MM.1S (cell line): ENCODE results near the gene C10orf105.

ENCODE experiments used
- DNase-seq: peaks from one replicate; pipeline ENCODE4 v3.0.0-alpha.2; 2015
- H2AFZ ChIP-seq: fragments of 300-600 bp; sonication (generic); 2 replicates; pipeline ENCODE4 v1.6.0; 2016; ENCODE audit warnings: antibody characterized with exemption, low read length
- H3F3A ChIP-seq: fragments of 300-600 bp; sonication (generic); 2 replicates; pipeline ENCODE4 v1.6.1; 2016; ENCODE audit warnings: mild to moderate bottlenecking, antibody characterized with exemption, low read length, moderate library complexity, mixed read lengths; ENCODE audit not compliant: insufficient read depth
- H3K27ac ChIP-seq: fragments of 300-600 bp; sonication (generic); 2 replicates; pipeline ENCODE4 v1.5.1; 2016; ENCODE audit warnings: mild to moderate bottlenecking, low read length
- H3K27me3 ChIP-seq: fragments of 300-600 bp; sonication (generic); replicated peaks from 2 replicates; pipeline ENCODE4 v1.6.0; 2016; ENCODE audit warnings: low read length; ENCODE audit not compliant: insufficient read depth
- H3K36me3 ChIP-seq: fragments of 300-600 bp; sonication (generic); replicated peaks from 2 replicates; pipeline ENCODE4 v1.6.1; 2016; ENCODE audit warnings: mild to moderate bottlenecking, low read length, mixed read lengths; ENCODE audit not compliant: insufficient read depth
- H3K4me1 ChIP-seq: fragments of 300-600 bp; sonication (generic); 2 replicates; pipeline ENCODE4 v1.6.1; 2016; ENCODE audit warnings: low read length, mixed read lengths
- H3K4me2 ChIP-seq: fragments of 300-600 bp; sonication (generic); 2 replicates; pipeline ENCODE4 v1.6.0; 2016; ENCODE audit warnings: low read depth, low read length
- H3K4me3 ChIP-seq: fragments of 300-600 bp; sonication (generic); 2 replicates; pipeline ENCODE4 v1.5.1; 2016; ENCODE audit warnings: low read length, mixed read lengths
- H3K79me2 ChIP-seq: fragments of 300-600 bp; sonication (generic); 2 replicates; pipeline ENCODE4 v1.6.1; 2016; ENCODE audit warnings: mixed run types, low read length, mixed read lengths
- H3K9ac ChIP-seq: fragments of 300-600 bp; sonication (generic); 2 replicates; pipeline ENCODE4 v1.6.1; 2016; ENCODE audit warnings: low read length, mixed read lengths
- H3K9me2 ChIP-seq: fragments of 300-600 bp; sonication (generic); replicated peaks from 2 replicates; pipeline ENCODE4 v1.6.1; 2016; ENCODE audit warnings: mild to moderate bottlenecking, low read length, mixed read lengths; ENCODE audit not compliant: insufficient read depth
- H3K9me3 ChIP-seq: fragments of 300-600 bp; sonication (generic); replicated peaks from 2 replicates; pipeline ENCODE4 v1.6.1; 2016; ENCODE audit warnings: mild to moderate bottlenecking, low read length, mixed read lengths; ENCODE audit not compliant: insufficient read depth
- H4K20me1 ChIP-seq: fragments of 300-600 bp; sonication (generic); 2 replicates; pipeline ENCODE4 v1.6.1; 2016; ENCODE audit warnings: mild to moderate bottlenecking, low read length, moderate library complexity, mixed read lengths; ENCODE audit not compliant: insufficient read depth
- CTCF ChIP-seq: fragments of 300-600 bp; sonication (generic); IDR thresholded peaks from 2 replicates; pipeline ENCODE4 v1.5.1; 2016; ENCODE audit warnings: antibody characterized with exemption, low read length, mixed read lengths
- EZH2 ChIP-seq: fragments of 300-600 bp; sonication (generic); optimal IDR thresholded peaks from 2 replicates; pipeline ENCODE3; 2017; ENCODE audit warnings: low read depth, mild to moderate bottlenecking, antibody characterized with exemption, low read length, mixed read lengths
- EZH2phosphoT487 ChIP-seq: fragments of 300-600 bp; sonication (generic); IDR thresholded peaks from 2 replicates; pipeline ENCODE4 v1.6.1; 2018; ENCODE audit warnings: antibody characterized with exemption, low read length

The C10orf105 gene

GRCh38 chr10:71726580-71727104 lies 7.1 kb upstream of the C10orf105 start:
- DNase-seq = no peak
- Histone ChIP-seq H3K9ac (no peak overlapping the region), H3K36me3 (no peaks in the 10 kb centered on the region), H3K79me2 (no peaks in the 10 kb centered on the region), H3K9me2 (no peaks in the 10 kb centered on the region), H3K4me2 (0 out of 2 replicates have a peak overlapping the region, but pooled peaks have one; percentile 74), H4K20me1 (no peaks in the 10 kb centered on the region), H3F3A (peaks cover 23% of the 10 kb centered on the region), H3K27me3 (no peaks in the 10 kb centered on the region), H3K4me3 (no peak overlapping the region), H2AFZ (peak overlapping the region; percentile 85), H3K27ac (peak overlapping the region; percentile 93; the same call in 1 of the 2 replicates), H3K9me3 (no peaks in the 10 kb centered on the region), H3K4me1 (peaks cover 29% of the 10 kb centered on the region)
- TF ChIP-seq EZH2 (no peak), EZH2phosphoT487 (no peak), CTCF (no peak)

- peak; percentile 45 for TF ChIP-seq CTCF
- no peak for TF ChIP-seq EZH2phosphoT487
- no peak overlapping the region for H2AFZ ChIP-seq
- H4K20me1 ChIP-seq = no peaks in the 10 kb centered on the region
- H3K4me2 ChIP-seq = no peak overlapping the region
- H3K9me3 ChIP-seq = no peaks in the 10 kb centered on the region
- no peaks in the 10 kb centered on the region for H3K79me2 ChIP-seq
- peak; percentile 36 for DNase-seq
- H3K9ac ChIP-seq = no peak overlapping the region
- no peak overlapping the region for H3K4me3 ChIP-seq
- no peaks in the 10 kb centered on the region for H3K36me3 ChIP-seq
- H3K9me2 ChIP-seq = no peaks in the 10 kb centered on the region
- H3K4me1 ChIP-seq = peaks cover 29% of the 10 kb centered on the region
- H3K27me3 ChIP-seq = no peaks in the 10 kb centered on the region
- H3K27ac ChIP-seq = peak overlapping the region; percentile 93; the same call in 1 of the 2 replicates
- peaks cover 23% of the 10 kb centered on the region for H3F3A ChIP-seq
Observed at GRCh38 chr10:71725998-71726579, 6.5 kb upstream of the C10orf105 start.

GRCh38 chr10:71725249-71725648 lies 5.7 kb upstream of the C10orf105 start:
- DNase-seq = no peak
- Histone ChIP-seq H3K27me3 (no peaks in the 10 kb centered on the region), H3F3A (peaks cover 23% of the 10 kb centered on the region), H3K9ac (no peak overlapping the region), H3K4me2 (no peak overlapping the region), H3K4me3 (no peak overlapping the region), H4K20me1 (no peaks in the 10 kb centered on the region), H3K27ac (no peak overlapping the region), H2AFZ (no peak overlapping the region), H3K9me3 (no peaks in the 10 kb centered on the region), H3K9me2 (no peaks in the 10 kb centered on the region), H3K4me1 (peaks cover 29% of the 10 kb centered on the region), H3K79me2 (no peaks in the 10 kb centered on the region), H3K36me3 (no peaks in the 10 kb centered on the region)
- TF ChIP-seq EZH2 (no peak), EZH2phosphoT487 (no peak), CTCF (no peak)
